CD4-positive, alpha-beta T cell treated with Interleukin-21 for 1 hour (primary cell): ENCODE results near the gene RC3H2.
"Not testable (repeated sequence)": the region's sequence is repeated elsewhere in the genome, so short reads cannot be mapped to it uniquely, and the experiment has no call there.

Experiments used
- DNase-seq: peaks from one replicate; pipeline ENCODE4 v3.0.0-alpha.2; 2020

The RC3H2 gene

GRCh38 chr9:122844137-122844536 is 61.0 kb downstream of the RC3H2 start:
- no peak for DNase-seq

- no peak for DNase-seq
Measured at GRCh38 chr9:122841501-122841900, 63.7 kb downstream of the RC3H2 start.

- not testable (repeated sequence) for DNase-seq
Measured at GRCh38 chr9:122838441-122838840, 66.7 kb downstream of the RC3H2 start.

GRCh38 chr9:122837266-122837850 is 67.8 kb downstream of the RC3H2 start:
- no peak for DNase-seq

DNA sequence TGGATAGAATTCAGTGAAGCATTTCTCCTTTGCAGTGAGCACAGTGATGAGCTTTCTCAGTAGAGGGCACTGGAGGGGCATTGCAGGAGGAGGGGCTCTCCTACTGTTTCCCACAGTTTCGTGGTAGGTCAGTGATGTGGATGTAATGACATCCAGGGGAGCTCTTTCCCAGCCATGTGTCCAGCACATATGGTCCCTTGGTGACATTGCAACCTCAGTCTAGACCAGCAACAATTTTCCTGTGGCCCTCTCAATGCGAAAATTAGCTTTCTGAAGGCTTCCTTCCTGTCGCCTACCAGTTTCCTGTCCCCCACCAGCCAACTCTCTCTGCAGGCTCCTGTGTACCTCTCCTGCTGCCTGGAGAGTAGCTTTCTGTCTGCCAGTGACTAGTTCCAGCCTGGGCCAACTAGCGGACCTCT is 69.8 kb downstream of the RC3H2 start:
- no peak for DNase-seq

DNA sequence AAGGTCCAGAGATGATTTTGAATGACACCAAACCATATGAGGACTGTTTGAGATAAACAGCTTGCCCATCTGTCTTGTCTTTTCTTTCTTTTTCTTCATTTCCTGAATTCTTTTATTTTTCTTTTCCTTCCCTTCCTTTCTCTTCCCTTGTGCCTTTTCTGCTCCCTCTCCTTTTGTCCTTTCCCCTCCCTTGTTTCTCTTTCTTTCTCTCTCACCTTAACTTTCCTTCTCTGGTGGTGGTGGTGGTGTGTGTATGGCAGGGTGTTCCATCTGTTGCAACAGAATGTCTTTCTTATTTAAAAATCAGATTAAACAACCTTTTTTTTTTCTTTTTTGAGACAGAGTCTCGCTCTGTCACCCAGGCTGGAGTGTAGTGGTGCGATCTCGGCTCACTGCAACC is 73.0 kb downstream of the RC3H2 start:
- DNase-seq = no peak

GRCh38 chr9:122828965-122829284 is 76.2 kb downstream of the RC3H2 start:
- DNase-seq = not testable (repeated sequence)

DNA sequence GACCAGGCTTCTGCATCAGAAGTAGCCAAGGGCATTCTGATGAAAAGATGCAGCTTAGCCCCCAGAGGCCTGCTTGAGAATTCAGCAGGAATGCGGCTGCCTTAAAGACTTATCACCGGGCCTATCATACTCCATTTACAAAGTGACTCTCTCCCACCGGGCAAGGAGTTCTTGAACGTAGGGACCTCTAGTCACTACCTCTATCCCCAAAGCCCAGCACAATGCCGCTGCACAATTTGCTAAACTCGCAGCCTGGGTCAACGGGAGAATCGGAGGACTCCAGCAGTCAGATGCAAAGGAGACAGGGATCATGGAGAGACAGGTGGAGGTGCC is 77.4 kb downstream of the RC3H2 start:
- no peak for DNase-seq

DNA sequence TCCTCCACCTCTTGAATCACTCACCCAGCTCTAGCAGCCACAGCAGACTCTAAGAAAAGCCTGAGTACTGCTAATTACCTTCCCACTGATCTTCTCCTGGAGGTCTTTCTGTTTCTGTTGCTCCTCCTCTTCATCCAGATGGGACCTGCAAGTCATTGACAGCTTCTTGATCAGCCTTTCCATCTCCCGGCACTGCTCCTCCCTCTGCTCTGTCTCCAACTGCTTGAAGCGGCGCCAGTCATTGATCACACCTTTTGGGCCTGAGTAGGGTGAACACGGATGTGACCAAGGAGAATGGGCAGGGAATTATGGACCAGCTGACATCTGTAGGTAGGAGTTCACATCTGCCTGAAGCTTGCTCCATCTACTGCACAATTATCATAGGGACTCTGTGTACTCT is 82.2 kb downstream of the RC3H2 start:
- DNase-seq = no peak

GRCh38 chr9:122822056-122822455 is 83.1 kb downstream of the RC3H2 start:
- no peak for DNase-seq

DNA sequence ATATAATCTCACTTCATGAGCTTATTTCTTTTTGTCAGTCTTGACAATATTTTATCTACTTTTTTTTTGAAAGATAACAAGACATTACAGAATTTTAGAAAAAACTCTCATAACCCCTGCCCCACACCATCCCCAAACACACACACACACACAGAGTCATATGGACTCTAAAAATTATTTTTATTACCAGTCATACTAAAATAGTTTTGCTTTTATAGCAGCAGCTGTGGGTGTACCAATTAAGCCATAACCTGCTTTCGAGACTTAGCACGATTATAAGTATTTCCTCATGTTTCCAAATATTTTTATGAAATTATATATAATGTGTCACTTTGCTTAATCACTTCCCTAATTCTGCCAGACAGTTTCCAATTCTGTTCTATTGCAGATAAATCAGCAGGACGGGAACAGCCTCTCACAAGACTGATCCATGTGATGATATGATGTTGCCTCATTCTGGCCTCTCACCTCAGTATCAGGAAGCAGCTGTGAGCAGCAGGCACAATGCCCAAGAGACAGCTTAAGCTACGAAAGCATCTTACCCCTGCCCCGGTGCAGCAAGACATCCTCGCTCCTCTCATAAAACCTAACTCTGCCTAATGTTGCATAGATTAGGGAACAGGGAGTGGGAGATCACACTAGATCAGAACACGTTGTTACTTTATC is 83.7 kb downstream of the RC3H2 start:
- no peak for DNase-seq

DNA sequence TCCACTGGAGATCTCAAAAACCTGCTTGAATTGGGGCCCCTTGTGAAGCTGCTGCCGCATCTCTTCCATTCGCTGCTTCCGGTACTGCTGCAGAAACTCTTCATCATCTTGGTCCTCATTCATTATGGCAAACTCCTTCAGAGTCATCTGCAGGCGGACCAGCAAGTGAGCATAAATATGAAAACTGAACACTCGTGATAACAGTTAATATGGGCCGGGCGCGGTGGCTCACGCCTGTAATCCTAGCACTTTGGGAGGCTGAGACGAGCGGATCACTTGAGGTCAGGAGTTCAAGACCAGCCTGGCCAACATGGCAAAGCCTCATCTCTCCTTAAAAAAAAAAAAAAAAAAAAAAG is 84.7 kb downstream of the RC3H2 start:
- DNase-seq = no peak

GRCh38 chr9:122819791-122820489 is 85.2 kb downstream of the RC3H2 start:
- no peak for DNase-seq

DNA sequence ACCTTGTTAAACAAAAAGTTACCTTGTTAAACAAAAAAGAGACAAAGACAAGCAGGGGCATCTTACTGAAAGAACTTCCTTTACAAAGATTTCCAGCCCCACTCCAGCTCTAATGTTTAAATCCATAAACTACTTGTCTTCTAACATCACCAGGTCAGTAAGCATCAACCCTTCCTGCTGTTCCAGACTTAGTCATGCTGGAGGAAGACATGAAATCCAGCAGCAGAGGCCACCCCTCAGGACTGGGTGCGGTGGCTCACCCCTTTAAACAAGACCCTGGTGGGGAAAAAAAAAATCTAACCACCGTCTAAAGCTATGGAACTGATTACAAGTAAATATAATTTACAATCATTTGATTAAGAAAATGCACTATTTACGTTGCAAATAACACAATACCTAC is 85.8 kb downstream of the RC3H2 start:
- no peak for DNase-seq

- peak; percentile 47 for DNase-seq
Measured at GRCh38 chr9:122816163-122816867, 88.8 kb downstream of the RC3H2 start.

- no peak for DNase-seq
Measured at GRCh38 chr9:122815544-122815943, 89.6 kb downstream of the RC3H2 start.

GRCh38 chr9:122814545-122814944 is 90.6 kb downstream of the RC3H2 start:
- DNase-seq = no peak

- no peak for DNase-seq
Measured at GRCh38 chr9:122812736-122813135, 92.4 kb downstream of the RC3H2 start.

DNA sequence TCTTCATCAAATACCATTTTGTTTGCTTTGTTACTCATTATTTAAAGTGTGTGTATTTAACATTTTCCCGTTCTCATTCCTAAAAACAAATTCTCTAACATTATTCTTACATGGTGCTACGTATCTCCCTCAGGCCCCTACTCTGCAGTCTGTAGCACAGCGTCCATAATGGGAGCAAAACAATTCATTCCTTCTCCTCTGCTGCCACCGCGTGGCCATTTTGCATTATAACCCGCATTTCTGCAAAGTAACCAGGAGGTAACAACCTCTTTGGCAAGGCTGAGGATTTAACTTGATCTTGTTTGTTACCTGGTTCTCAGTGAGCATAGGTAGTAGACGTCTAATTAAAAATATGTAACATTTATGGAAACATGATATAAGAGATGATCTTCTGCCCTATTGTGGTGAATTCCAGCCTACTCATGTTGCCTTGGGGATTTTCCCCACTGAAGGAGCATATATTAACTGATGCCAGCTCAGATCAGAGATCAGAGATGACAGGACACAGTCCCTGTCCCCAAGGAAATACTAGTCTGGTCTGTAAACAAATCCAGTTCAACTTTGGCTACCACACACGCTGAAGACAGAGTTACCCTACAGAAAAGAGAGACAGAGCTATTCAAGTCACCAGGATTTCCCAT is 94.7 kb downstream of the RC3H2 start:
- peak; percentile 79 for DNase-seq

DNA sequence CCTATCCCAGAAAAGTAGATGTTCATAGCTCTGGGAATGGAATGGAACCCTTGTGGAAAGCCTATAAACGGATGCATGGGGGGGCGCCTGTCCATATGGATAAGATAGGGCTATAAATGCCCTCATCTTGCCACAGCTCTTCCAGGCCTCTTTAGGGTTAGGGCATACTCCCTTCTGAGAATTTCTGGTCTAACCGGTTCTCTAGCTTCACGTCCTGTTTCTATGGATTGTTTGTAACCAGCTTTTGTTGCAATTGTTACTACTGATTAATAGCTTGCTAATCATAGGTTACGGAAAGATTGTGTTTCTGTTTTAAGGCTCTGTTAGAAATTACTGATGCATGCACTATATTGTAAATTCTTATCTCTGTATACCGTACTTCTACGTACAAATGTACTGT is 95.9 kb downstream of the RC3H2 start:
- DNase-seq = not testable (repeated sequence)

DNA sequence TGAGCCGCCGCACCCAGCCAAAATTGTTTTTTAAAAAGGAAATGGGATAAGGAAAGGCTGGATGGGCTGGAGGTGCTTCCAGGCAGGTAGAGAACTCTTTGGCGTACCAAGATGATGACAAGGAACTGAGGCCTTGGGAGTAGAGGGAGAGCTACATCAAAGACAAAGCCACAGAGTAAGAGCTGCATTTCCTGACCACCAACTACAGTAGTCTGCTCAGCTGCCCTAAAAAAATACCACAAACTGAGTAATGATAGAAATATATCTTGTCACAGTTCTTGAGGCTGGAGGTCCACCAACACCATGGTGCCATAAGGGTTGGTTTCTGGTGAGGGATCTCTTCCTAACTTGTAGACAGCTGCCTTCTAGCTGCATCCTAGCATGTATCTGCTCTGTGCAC is 97.0 kb downstream of the RC3H2 start:
- DNase-seq = no peak

GRCh38 chr9:122807271-122807900 is 97.8 kb downstream of the RC3H2 start:
- DNase-seq = no peak

DNA sequence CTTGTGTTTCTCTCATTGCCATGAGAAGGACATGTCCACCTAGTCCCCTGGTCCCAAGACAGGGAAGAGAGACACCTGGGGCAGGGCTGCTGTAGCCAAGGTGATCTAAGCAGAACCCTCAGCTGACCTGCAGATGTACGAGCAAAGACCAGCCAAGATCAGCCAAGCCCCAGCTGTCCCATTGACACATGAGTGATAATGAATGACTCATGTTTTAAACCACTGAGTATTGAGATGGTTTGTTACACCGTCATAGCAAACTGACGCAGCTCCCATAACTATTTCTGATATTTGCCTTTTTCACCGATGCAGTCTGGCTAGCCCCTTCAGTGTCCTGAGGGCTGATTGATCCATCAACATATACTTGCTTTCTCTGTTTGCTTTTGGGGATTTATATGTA is 98.5 kb downstream of the RC3H2 start:
- no peak for DNase-seq
